Colonic mucosa (tissue), 4 donors: Measurements from ENCODE around the gene UTP11. TPM values are rescaled to one million over a fixed set of nuclear protein-coding genes. Genes with fewer than 3 reads are reported as not detected.

ENCODE experiments used
- DNase-seq: peaks from one replicate; pipeline ENCODE4 v3.0.0-alpha.2; 2020
- H3K27ac ChIP-seq: fragments of 200-600 bp; one replicate; pipeline ENCODE4 v1.8.0; 2021
- H3K27me3 ChIP-seq: fragments of 200-600 bp; one replicate; pipeline ENCODE4 v1.8.0; 2021
- H3K36me3 ChIP-seq: fragments of 200-600 bp; one replicate; pipeline ENCODE4 v1.8.0; 2021
- H3K4me1 ChIP-seq: fragments of 200-600 bp; one replicate; pipeline ENCODE4 v1.8.0; 2021; ENCODE audit warnings: mild to moderate bottlenecking
- H3K4me3 ChIP-seq: fragments of 200-600 bp; one replicate; pipeline ENCODE4 v1.8.0; 2021
- H3K9ac ChIP-seq, 2 donors: one replicate each; pipeline ENCODE4 v1.7.0; 2013; ENCODE audit warnings: control low read depth in 2 of 2, low read depth in 2 of 2, low read length in 2 of 2
- H3K9me3 ChIP-seq: fragments of 200-600 bp; one replicate; pipeline ENCODE4 v1.8.0; 2021
- CTCF ChIP-seq: fragments of 200-600 bp; IDR thresholded peaks from one replicate; pipeline ENCODE4 v1.8.0; 2022; ENCODE audit warnings: antibody characterized with exemption, mild to moderate bottlenecking
- intact Hi-C: fragments of 100-400 bp; cut with DNase I; formaldehyde crosslinking; loops from one replicate; pipeline ENCODE4 v1.14.1; 2022
- total RNA-seq, 2 donors: library from RNA; stranded (reverse); fragmentation: NEBNext Ultra II Directional in 1 of 2; extraction: Animal tissue kit (Norgen Biotek cat#: 25700) in 1 of 2; gene quantifications; one replicate each; pipeline ENCODE4 v1.2.1, GENCODE V29; 2021
- donor health status: healthy.
- donor health status: DM: no; HTN: no; CAD: no.
- donor health status: DM: no; HTN: no; CAD: no.

The UTP11 gene
- total RNA-seq, 2 donors from 2014 or later: 18.4 to 25.6 TPM

- H3K9me3 ChIP-seq: no peaks in the 10 kb centered on the region
- no peaks in the 10 kb centered on the region for H3K36me3 ChIP-seq
- no peaks in the 10 kb centered on the region for H3K27me3 ChIP-seq
- DNase-seq: no peak
- no peaks in the 10 kb centered on the region for H3K4me1 ChIP-seq
- no peak overlapping the region for H3K27ac ChIP-seq
- H3K4me3 ChIP-seq: no peak overlapping the region
- no peak for TF ChIP-seq CTCF
- intact Hi-C loops: no loop called here
- H3K9ac ChIP-seq: no peak overlapping the region
Observed at GRCh38 chr1:38071312-38072256, 59.0 kb downstream of the UTP11 start.

GRCh38 chr1:38072858-38073257, 60.3 kb downstream of the UTP11 start:
- TF ChIP-seq CTCF: no peak
- DNase-seq: no peak
- intact Hi-C loops: no loop called here
- Histone ChIP-seq H3K4me3 (no peak overlapping the region), H3K9ac (no peak overlapping the region), H3K27ac (no peak overlapping the region), H3K36me3 (no peaks in the 10 kb centered on the region), H3K27me3 (no peaks in the 10 kb centered on the region), H3K4me1 (no peaks in the 10 kb centered on the region), H3K9me3 (no peaks in the 10 kb centered on the region)

- no peaks in the 10 kb centered on the region for H3K4me1 ChIP-seq
- H3K27ac ChIP-seq: no peak overlapping the region
- intact Hi-C loops: no loop called here
- no peaks in the 10 kb centered on the region for H3K36me3 ChIP-seq
- no peaks in the 10 kb centered on the region for H3K9me3 ChIP-seq
- no peaks in the 10 kb centered on the region for H3K27me3 ChIP-seq
- DNase-seq: no peak
- no peak overlapping the region for H3K9ac ChIP-seq
- no peak for TF ChIP-seq CTCF
- H3K4me3 ChIP-seq: no peak overlapping the region
Observed at GRCh38 chr1:38073534-38074301, 61.2 kb downstream of the UTP11 start.

- no peaks in the 10 kb centered on the region for H3K9me3 ChIP-seq
- no peak overlapping the region for H3K9ac ChIP-seq
- no peaks in the 10 kb centered on the region for H3K36me3 ChIP-seq
- no peak for DNase-seq
- H3K27me3 ChIP-seq: no peaks in the 10 kb centered on the region
- no peak for TF ChIP-seq CTCF
- intact Hi-C loops: no loop called here
- H3K27ac ChIP-seq: no peak overlapping the region
- H3K4me1 ChIP-seq: no peaks in the 10 kb centered on the region
- no peak overlapping the region for H3K4me3 ChIP-seq
Observed at GRCh38 chr1:38074302-38074677, 61.8 kb downstream of the UTP11 start.

Other genes starting within 250 kb of the UTP11 start
- 10 to 100 TPM; 26.1 to 29.6 TPM for gene EPHA10, start 247.6 kb upstream of the UTP11 start, total RNA-seq
- gene MANEAL, start 218.9 kb upstream of the UTP11 start, total RNA-seq: 10 to 100 TPM in 1 of 2 donors, 1 to 10 TPM in 1; 6.6 to 18.2 TPM
- gene C1orf122, start 204.9 kb upstream of the UTP11 start, total RNA-seq: 10 to 100 TPM; 28.3 to 51.4 TPM
- 10 to 100 TPM; 14.4 to 16.3 TPM for gene YRDC, start 204.5 kb upstream of the UTP11 start, total RNA-seq
- gene MTF1, start 153.1 kb upstream of the UTP11 start, total RNA-seq: 10 to 100 TPM; 22.1 to 33.9 TPM
- gene INPP5B, start 65.7 kb upstream of the UTP11 start, total RNA-seq: 10 to 100 TPM; 14.3 to 24.6 TPM
- gene SF3A3, start 22.7 kb upstream of the UTP11 start, total RNA-seq: 10 to 100 TPM; 31.7 to 51.9 TPM
- 1 to 10 TPM; 2.7 to 7.8 TPM for gene FHL3, start 7.2 kb upstream of the UTP11 start, total RNA-seq
- gene POU3F1, start 34.1 kb downstream of the UTP11 start, total RNA-seq: not detected